Measurements from ENCODE around the gene TNFAIP8. TPM values are rescaled to one million over a fixed set of nuclear protein-coding genes. Genes with fewer than 3 reads are reported as not detected.

The TNFAIP8 gene
- polyA plus RNA-seq, 1 experiment = 11.3 TPM

- Histone ChIP-seq H3K36me3 (ENCODE audit: control insufficient read depth, insufficient read depth, low read length) (no peaks in the 10 kb centered on the region), H3K27me3 (ENCODE audit: control insufficient read depth, insufficient read depth, low read length) (no peaks in the 10 kb centered on the region), H3K4me3 (ENCODE audit: low read depth, low read length) (no peak overlapping the region)
- no peak for TF ChIP-seq CTCF (IDR thresholded peaks at IDR 0.05; ENCODE audit: insufficient read depth, low read depth, low read length)
- ChIA-PET CTCF (interaction anchor here (0.6 kb wide), 1 partner anchor 80 kb away, joined by 3 read pairs; no protein-coding TSS in a partner anchor), POLR2A (no interaction called here)
- DNase-seq (ENCODE audit: low read depth) = no peak
These were observed 26.4 kb downstream of the TNFAIP8 start for GRCh38 chr5:119382169-119382568.

GRCh38 chr5:119383008-119383407 is 27.2 kb downstream of the TNFAIP8 start:
- no peak for TF ChIP-seq CTCF (IDR thresholded peaks at IDR 0.05; ENCODE audit: insufficient read depth, low read depth, low read length)
- DNase-seq (ENCODE audit: low read depth) = no peak
- ChIA-PET POLR2A (no interaction called here), CTCF (interaction anchor here (0.8 to 1.5 kb wide), 2 partner anchors 9 to 12 kb away, joined by 3 to 5 read pairs; no protein-coding TSS in a partner anchor)
- no peak overlapping the region for H3K4me3 ChIP-seq (ENCODE audit: low read depth, low read length)
- H3K27me3 ChIP-seq (ENCODE audit: control insufficient read depth, insufficient read depth, low read length) = no peaks in the 10 kb centered on the region
- H3K36me3 ChIP-seq (ENCODE audit: control insufficient read depth, insufficient read depth, low read length) = no peaks in the 10 kb centered on the region

- Histone ChIP-seq H3K36me3 (ENCODE audit: control insufficient read depth, insufficient read depth, low read length) (no peaks in the 10 kb centered on the region), H3K27me3 (ENCODE audit: control insufficient read depth, insufficient read depth, low read length) (no peaks in the 10 kb centered on the region), H3K4me3 (ENCODE audit: low read depth, low read length) (no peak overlapping the region)
- POLR2A ChIA-PET = no interaction called here
- no peak for DNase-seq (ENCODE audit: low read depth)
- CTCF ChIA-PET = no interaction called here
- TF ChIP-seq CTCF (IDR thresholded peaks at IDR 0.05; ENCODE audit: insufficient read depth, low read depth, low read length) = no peak
These were observed 29.3 kb downstream of the TNFAIP8 start for GRCh38 chr5:119385136-119385535.

- no peak for DNase-seq (ENCODE audit: low read depth)
- CTCF ChIA-PET = no interaction called here
- H3K4me3 ChIP-seq (ENCODE audit: low read depth, low read length) = no peak overlapping the region
- H3K36me3 ChIP-seq (ENCODE audit: control insufficient read depth, insufficient read depth, low read length) = no peaks in the 10 kb centered on the region
- POLR2A ChIA-PET = no interaction called here
- no peak for TF ChIP-seq CTCF (IDR thresholded peaks at IDR 0.05; ENCODE audit: insufficient read depth, low read depth, low read length)
- no peaks in the 10 kb centered on the region for H3K27me3 ChIP-seq (ENCODE audit: control insufficient read depth, insufficient read depth, low read length)
These were observed 29.8 kb downstream of the TNFAIP8 start for GRCh38 chr5:119385536-119386128.

GRCh38 chr5:119386596-119387344 is 31.0 kb downstream of the TNFAIP8 start:
- no peak overlapping the region for H3K4me3 ChIP-seq (ENCODE audit: low read depth, low read length)
- TF ChIP-seq CTCF (IDR thresholded peaks at IDR 0.05; ENCODE audit: insufficient read depth, low read depth, low read length) = no peak
- ChIA-PET CTCF (no interaction called here), POLR2A (interaction anchor here (0.6 kb wide), 1 partner anchor 31 kb away, joined by 5 read pairs; the partner anchor contains the start of gene TNFAIP8)
- DNase-seq (ENCODE audit: low read depth) = no peak
- no peaks in the 10 kb centered on the region for H3K36me3 ChIP-seq (ENCODE audit: control insufficient read depth, insufficient read depth, low read length)
- H3K27me3 ChIP-seq (ENCODE audit: control insufficient read depth, insufficient read depth, low read length) = no peaks in the 10 kb centered on the region
